HG02759 (cell line): ENCODE results near the gene PLSCR4.
A peak's percentile ranks its signal among the peaks of the same experiment; 100 is the strongest.

ENCODE experiments used
- ATAC-seq: cut with Tn5 transposase; IDR thresholded peaks from one replicate; pipeline ENCODE4 v1.9.1; 2021; ENCODE audit warnings: mild to moderate bottlenecking, moderate library complexity; ENCODE audit not compliant: unreplicated experiment

Gene PLSCR4

GRCh38 chr3:146163584-146163983 lies 87.3 kb downstream of the PLSCR4 start:
- ATAC-seq: no peak

GRCh38 chr3:146162561-146162960 lies 88.3 kb downstream of the PLSCR4 start:
- no peak for ATAC-seq

GRCh38 chr3:146161663-146162002 lies 89.3 kb downstream of the PLSCR4 start:
- ATAC-seq: no peak

GRCh38 chr3:146160964-146161662 lies 89.8 kb downstream of the PLSCR4 start, which contains the start of gene PLOD2:
Gene PLOD2, minus strand, starts transcription at chr3:146161184. Its CDS starts 195 bp downstream, at chr3:146160989.
- ATAC-seq: peak; percentile 69

- ATAC-seq: peak; percentile 13
Measured at GRCh38 chr3:146160321-146160963, 90.5 kb downstream of the PLSCR4 start.

GRCh38 chr3:146159616-146160320 lies 91.1 kb downstream of the PLSCR4 start:
- ATAC-seq: no peak

GRCh38 chr3:146159037-146159436 lies 91.9 kb downstream of the PLSCR4 start:
- no peak for ATAC-seq

GRCh38 chr3:146157325-146158060 lies 93.4 kb downstream of the PLSCR4 start:
- ATAC-seq: no peak

- ATAC-seq: no peak
Measured at GRCh38 chr3:146156666-146157314, 94.1 kb downstream of the PLSCR4 start.

GRCh38 chr3:146156095-146156494 lies 94.8 kb downstream of the PLSCR4 start:
- ATAC-seq: no peak

- ATAC-seq: no peak
Measured at GRCh38 chr3:146154995-146155394, 95.9 kb downstream of the PLSCR4 start.

- ATAC-seq: no peak
Measured at GRCh38 chr3:146154316-146154715, 96.6 kb downstream of the PLSCR4 start.

- no peak for ATAC-seq
Measured at GRCh38 chr3:146153429-146153828, 97.5 kb downstream of the PLSCR4 start.

- no peak for ATAC-seq
Measured at GRCh38 chr3:146152834-146153233, 98.1 kb downstream of the PLSCR4 start.

- no peak for ATAC-seq
Measured at GRCh38 chr3:146148468-146148931, 102.4 kb downstream of the PLSCR4 start.

GRCh38 chr3:146145642-146146041 lies 105.3 kb downstream of the PLSCR4 start:
- no peak for ATAC-seq

GRCh38 chr3:146142757-146143156 lies 108.1 kb downstream of the PLSCR4 start:
- no peak for ATAC-seq
